Smooth muscle cell (in vitro differentiated cells): ENCODE results near the gene RBPMS2. TPM values are rescaled to one million over a fixed set of nuclear protein-coding genes. Genes with fewer than 3 reads are reported as not detected.

ENCODE experiments used
- DNase-seq: peaks from one replicate; lab custom pipeline; 2025; ENCODE audit not compliant: unreplicated experiment; lab: John Stamatoyannopoulos, UW
- H2AFZ ChIP-seq: fragments of 200-600 bp; sonication (generic); 2 replicates; pipeline ENCODE4 v1.6.0; 2016; ENCODE audit warnings: antibody characterized with exemption, low read depth, mild to moderate bottlenecking
- H3F3A ChIP-seq: fragments of 200-600 bp; sonication (generic); 2 replicates; pipeline ENCODE4 v1.6.0; 2017; ENCODE audit warnings: antibody characterized with exemption, low read depth
- H3K27ac ChIP-seq: fragments of 200-600 bp; sonication (generic); 2 replicates; pipeline ENCODE4 v1.5.1; 2016; ENCODE audit warnings: low read depth, mild to moderate bottlenecking
- H3K27me3 ChIP-seq: fragments of 200-600 bp; sonication (generic); 2 replicates; pipeline ENCODE4 v1.6.1; 2016; ENCODE audit warnings: low read depth, mild to moderate bottlenecking
- H3K36me3 ChIP-seq: fragments of 200-600 bp; sonication (generic); 2 replicates; pipeline ENCODE4 v1.5.1; 2016; ENCODE audit warnings: low read depth
- H3K4me1 ChIP-seq: fragments of 200-600 bp; sonication (generic); 2 replicates; pipeline ENCODE4 v1.5.1; 2016; ENCODE audit warnings: low read depth
- H3K4me2 ChIP-seq: fragments of 200-600 bp; sonication (generic); 2 replicates; pipeline ENCODE4 v1.6.0; 2016; ENCODE audit warnings: mild to moderate bottlenecking
- H3K4me3 ChIP-seq: fragments of 200-600 bp; sonication (generic); 2 replicates; pipeline ENCODE4 v1.5.1; 2016; ENCODE audit warnings: mild to moderate bottlenecking
- H3K79me2 ChIP-seq: fragments of 200-600 bp; sonication (generic); 2 replicates; pipeline ENCODE4 v1.6.0; 2016; ENCODE audit warnings: low read depth, mild to moderate bottlenecking
- H3K9ac ChIP-seq: fragments of 200-600 bp; sonication (generic); 2 replicates; pipeline ENCODE4 v1.6.0; 2016; ENCODE audit warnings: low read depth
- H3K9me3 ChIP-seq: fragments of 200-600 bp; sonication (generic); replicated peaks from 2 replicates; pipeline ENCODE4 v1.5.1; 2016; ENCODE audit warnings: low read depth
- H4K20me1 ChIP-seq: fragments of 200-600 bp; sonication (generic); 2 replicates; pipeline ENCODE4 v1.6.0; 2016; ENCODE audit warnings: low read depth
- WGBS: methylation state at CpG from one replicate; pipeline ENCODE4 v1.1.7; 2016; ENCODE audit warnings: low lambda C conversion rate; 5-methylcytosine and 5-hydroxymethylcytosine counted together
- polyA plus RNA-seq: library from polyadenylated mRNA; unstranded; fragments of >200 nt; fragmentation: Nextera tagmentation; extraction: Ambion mirVana; gene quantifications from 2 replicates; pipeline ENCODE4 v1.2.1, GENCODE V29; 2016
- total RNA-seq: library from RNA; depleted of rRNA; stranded (reverse); fragments of >200 nt; gene quantifications from 2 replicates; pipeline ENCODE4 v1.2.3, GENCODE V29; 2014
- TF ChIP-seq, protein P1 (sequence below): fragments of 200-600 bp; sonication (generic); IDR thresholded peaks from 2 replicates; pipeline ENCODE4 v1.5.1; 2017; ENCODE audit warnings: borderline replicate concordance, mild to moderate bottlenecking, antibody characterized with exemption; ENCODE audit not compliant: insufficient read depth, poor library complexity, severe bottlenecking

The RBPMS2 gene
- total and polyA plus RNA-seq, 2 experiments from 2014 or later = 1.5 to 22.1 TPM

DNA sequence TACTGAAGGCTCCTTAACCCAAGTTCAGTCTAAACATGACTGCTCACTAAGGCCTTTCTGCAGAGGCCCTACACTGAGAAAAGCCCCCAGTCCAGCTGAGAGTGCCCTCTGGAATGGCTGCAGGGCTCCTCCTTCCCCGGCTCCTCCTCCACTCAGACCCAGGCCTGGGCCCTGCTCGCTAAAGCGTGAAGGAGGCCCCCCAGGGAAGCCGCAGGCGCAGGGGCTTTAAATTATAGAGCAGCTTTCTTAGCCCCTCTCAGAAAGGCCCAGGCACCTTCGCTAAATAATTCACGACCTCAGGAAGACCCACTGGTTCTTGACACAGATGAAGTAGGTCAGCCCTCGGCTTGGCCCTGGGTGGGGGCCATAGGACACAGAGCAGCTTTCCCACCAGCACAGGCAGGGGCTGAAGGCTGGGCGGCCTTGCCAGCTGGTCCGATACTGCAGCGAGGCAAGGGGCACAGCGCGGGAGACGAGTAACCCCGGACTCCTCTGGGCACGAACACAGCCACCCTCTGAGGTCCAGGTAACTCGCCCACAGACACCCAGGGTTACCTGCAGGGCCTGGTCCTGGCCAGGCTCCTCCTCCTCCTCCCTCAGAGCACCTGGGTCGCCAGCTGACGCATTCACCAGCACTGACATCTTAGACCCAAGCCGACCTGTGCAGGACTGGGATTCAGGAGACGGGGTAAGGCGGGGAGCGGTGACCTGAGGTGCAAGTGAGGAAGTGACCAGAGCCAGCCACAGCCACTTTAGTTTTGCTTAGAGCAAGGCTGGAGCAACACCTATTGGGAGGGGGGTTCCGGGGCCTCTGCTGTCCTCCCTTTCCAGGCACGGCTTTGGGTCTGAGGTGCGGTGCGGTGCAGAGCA is 36.9 kb downstream of the RBPMS2 start:
- TF ChIP-seq, protein P1, sequence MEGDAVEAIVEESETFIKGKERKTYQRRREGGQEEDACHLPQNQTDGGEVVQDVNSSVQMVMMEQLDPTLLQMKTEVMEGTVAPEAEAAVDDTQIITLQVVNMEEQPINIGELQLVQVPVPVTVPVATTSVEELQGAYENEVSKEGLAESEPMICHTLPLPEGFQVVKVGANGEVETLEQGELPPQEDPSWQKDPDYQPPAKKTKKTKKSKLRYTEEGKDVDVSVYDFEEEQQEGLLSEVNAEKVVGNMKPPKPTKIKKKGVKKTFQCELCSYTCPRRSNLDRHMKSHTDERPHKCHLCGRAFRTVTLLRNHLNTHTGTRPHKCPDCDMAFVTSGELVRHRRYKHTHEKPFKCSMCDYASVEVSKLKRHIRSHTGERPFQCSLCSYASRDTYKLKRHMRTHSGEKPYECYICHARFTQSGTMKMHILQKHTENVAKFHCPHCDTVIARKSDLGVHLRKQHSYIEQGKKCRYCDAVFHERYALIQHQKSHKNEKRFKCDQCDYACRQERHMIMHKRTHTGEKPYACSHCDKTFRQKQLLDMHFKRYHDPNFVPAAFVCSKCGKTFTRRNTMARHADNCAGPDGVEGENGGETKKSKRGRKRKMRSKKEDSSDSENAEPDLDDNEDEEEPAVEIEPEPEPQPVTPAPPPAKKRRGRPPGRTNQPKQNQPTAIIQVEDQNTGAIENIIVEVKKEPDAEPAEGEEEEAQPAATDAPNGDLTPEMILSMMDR = no peak
- H4K20me1 ChIP-seq = no peaks in the 10 kb centered on the region

DNA sequence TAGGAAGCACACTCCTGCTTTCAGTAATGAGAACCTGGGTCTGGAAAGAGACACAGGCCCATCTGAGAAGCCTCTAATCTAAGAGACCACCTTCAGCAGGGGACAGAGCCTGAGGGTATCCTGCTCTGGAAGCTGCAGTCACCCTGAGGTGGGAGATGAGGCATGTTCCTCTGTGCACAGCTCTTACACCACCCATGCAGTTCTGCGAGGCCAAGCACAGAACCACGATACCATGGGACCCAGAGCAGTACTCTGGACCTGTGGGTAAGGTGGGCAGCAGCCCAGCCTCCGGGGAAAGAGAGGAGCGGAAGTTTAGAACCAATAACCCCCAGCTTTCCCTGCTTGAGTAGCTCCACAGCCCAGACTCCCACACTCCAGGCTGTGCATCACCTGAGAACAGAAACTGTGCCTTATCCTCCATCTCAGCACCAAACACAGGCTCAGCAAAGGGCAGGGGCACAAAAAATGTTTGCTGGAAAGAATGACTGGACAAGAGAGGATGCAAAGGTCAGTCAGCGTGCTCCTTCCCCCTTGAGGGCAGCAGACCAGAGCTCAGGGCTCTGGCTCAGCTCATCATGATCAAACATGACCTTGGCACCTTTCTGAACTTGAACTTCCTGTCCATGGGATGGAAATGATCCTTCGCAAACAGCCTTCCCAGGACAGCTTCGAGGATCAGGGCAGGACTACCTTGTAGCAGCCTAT is 43.1 kb downstream of the RBPMS2 start:
- WGBS = 92% methylated on average over 7 of the region's 7 CpGs
- Histone ChIP-seq H3K27ac (no peak overlapping the region), H3K36me3 (no peaks in the 10 kb centered on the region), H2AFZ (no peak overlapping the region), H4K20me1 (no peaks in the 10 kb centered on the region), H3K9me3 (no peaks in the 10 kb centered on the region), H3K4me2 (no peak overlapping the region), H3F3A (no peaks in the 10 kb centered on the region), H3K4me1 (no peaks in the 10 kb centered on the region), H3K9ac (no peak overlapping the region), H3K4me3 (no peak overlapping the region), H3K27me3 (no peaks in the 10 kb centered on the region), H3K79me2 (no peaks in the 10 kb centered on the region)
- DNase-seq = no peak
- TF ChIP-seq, protein P1 = no peak

More for the DNA sequence above, 36.9 kb downstream of the RBPMS2 start:
- Histone ChIP-seq H3K4me1 (no peaks in the 10 kb centered on the region), H2AFZ (no peak overlapping the region), H3K27me3 (no peaks in the 10 kb centered on the region), H3K36me3 (no peaks in the 10 kb centered on the region), H3K9ac (no peak overlapping the region), H3F3A (no peaks in the 10 kb centered on the region), H3K4me2 (no peak overlapping the region), H3K9me3 (no peaks in the 10 kb centered on the region), H3K27ac (no peak overlapping the region), H3K79me2 (no peaks in the 10 kb centered on the region), H3K4me3 (no peak overlapping the region)
- 96% methylated on average over 27 of the region's 27 CpGs for WGBS
- no peak for DNase-seq

DNA sequence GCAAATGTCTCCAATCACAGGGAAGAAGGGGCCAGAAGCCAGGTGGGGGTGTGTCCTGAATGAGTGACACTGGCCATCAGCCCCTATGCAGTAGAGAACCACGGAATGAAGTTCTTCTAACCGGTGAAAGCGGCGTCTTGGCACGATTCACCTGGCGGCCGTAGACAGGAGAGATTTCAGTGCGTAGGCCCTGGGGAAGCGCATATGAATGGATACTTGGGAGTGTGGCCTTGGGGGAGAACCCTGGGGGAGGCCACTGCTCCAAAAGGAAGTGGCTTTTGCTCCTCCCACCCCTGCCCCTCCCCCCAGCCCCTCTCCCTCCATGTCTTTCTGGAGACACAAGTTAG is 43.6 kb downstream of the RBPMS2 start:
- Histone ChIP-seq H3K4me1 (no peaks in the 10 kb centered on the region), H2AFZ (no peak overlapping the region), H3K9ac (no peak overlapping the region)

More for the DNA sequence above, 43.6 kb downstream of the RBPMS2 start:
- H3K27me3 ChIP-seq = no peaks in the 10 kb centered on the region
- H3K4me2 ChIP-seq = no peak overlapping the region
- H4K20me1 ChIP-seq = no peaks in the 10 kb centered on the region
- H3K9me3 ChIP-seq = no peaks in the 10 kb centered on the region
- TF ChIP-seq, protein P1 = no peak
- H3K36me3 ChIP-seq = no peaks in the 10 kb centered on the region
- WGBS = 77% methylated on average over 9 of the region's 9 CpGs
- H3K27ac ChIP-seq = no peak overlapping the region
- H3K4me3 ChIP-seq = no peak overlapping the region
- no peaks in the 10 kb centered on the region for H3K79me2 ChIP-seq
- H3F3A ChIP-seq = no peaks in the 10 kb centered on the region
- DNase-seq = no peak
